Liver (tissue), 9 donors: ENCODE results near the gene PROC. TPM values are rescaled to one million over a fixed set of nuclear protein-coding genes. Genes with fewer than 3 reads are reported as not detected.

Experiments used
- DNase-seq: peaks from one replicate; pipeline ENCODE4 v3.0.0-alpha.2; 2017; ENCODE audit warnings: low spot score
- H3K27ac ChIP-seq, 2 donors: one replicate each; pipeline ENCODE4 v1.7.0; 2013; ENCODE audit warnings: inconsistent platforms in 2 of 2, low read length in 2 of 2, control low read depth in 1 of 2, low read depth in 1 of 2, mild to moderate bottlenecking in 1 of 2
- H3K27me3 ChIP-seq, 4 donors: one replicate each; pipeline versions ENCODE4 v1.6.1 to v1.7.0; 2013; ENCODE audit warnings: low read length in 3 of 4, inconsistent platforms in 1 of 4, mild to moderate bottlenecking in 1 of 4, moderate library complexity in 1 of 4; ENCODE audit not compliant: control insufficient read depth in 4 of 4, insufficient read depth in 4 of 4
- H3K36me3 ChIP-seq, 4 donors: one replicate each; pipeline versions ENCODE4 v1.6.1 to v1.7.0; 2013; ENCODE audit warnings: low read length in 3 of 4, mild to moderate bottlenecking in 3 of 4, low read depth in 1 of 4, moderate library complexity in 1 of 4; ENCODE audit not compliant: control insufficient read depth in 4 of 4, insufficient read depth in 3 of 4
- H3K4me1 ChIP-seq, 4 donors: one replicate each; pipeline versions ENCODE4 v1.6.1 to v1.7.0; 2013; ENCODE audit warnings: low read length in 3 of 4, mild to moderate bottlenecking in 3 of 4, moderate library complexity in 1 of 4; ENCODE audit not compliant: control insufficient read depth in 4 of 4, insufficient read depth in 4 of 4
- H3K4me3 ChIP-seq, 3 donors: one replicate each; pipeline versions ENCODE4 v1.6.1 to v1.7.0; 2013; ENCODE audit warnings: low read length in 3 of 3, control low read depth in 1 of 3, low read depth in 1 of 3, mild to moderate bottlenecking in 1 of 3
- H3K9ac ChIP-seq, 2 donors: one replicate each; pipeline ENCODE4 v1.7.0; 2013; ENCODE audit warnings: low read length in 2 of 2, mild to moderate bottlenecking in 2 of 2, moderate library complexity in 2 of 2, control low read depth in 1 of 2, low read depth in 1 of 2
- H3K9me3 ChIP-seq, 4 donors: one replicate each; pipeline versions ENCODE4 v1.6.1 to v1.7.0; 2013; ENCODE audit warnings: low read length in 3 of 4; ENCODE audit not compliant: control insufficient read depth in 4 of 4
- ATF3 ChIP-seq: IDR thresholded peaks from 2 replicates; pipeline ENCODE4 v1.6.1; 2016; ENCODE audit warnings: antibody characterized with exemption
- FOXA1 ChIP-seq: IDR thresholded peaks from 2 replicates; pipeline ENCODE4 v1.6.1; 2016; ENCODE audit warnings: antibody characterized with exemption
- FOXA2 ChIP-seq: IDR thresholded peaks from 2 replicates; pipeline ENCODE4 v1.6.1; 2016; ENCODE audit warnings: antibody characterized with exemption
- GABPA ChIP-seq, 2 donors: IDR thresholded peaks in 1 of 2; conservative IDR thresholded peaks in 1 of 2; 2 replicates each; pipeline ENCODE4 v1.6.1; 2016; ENCODE audit warnings: antibody characterized with exemption in 2 of 2, mild to moderate bottlenecking in 1 of 2, moderate library complexity in 1 of 2
- HNF4A ChIP-seq, 2 donors: conservative IDR thresholded peaks; 2 replicates each; pipeline ENCODE4 v1.6.1; 2016; ENCODE audit warnings: antibody characterized with exemption in 2 of 2, mild to moderate bottlenecking in 2 of 2
- HNF4G ChIP-seq: IDR thresholded peaks from 2 replicates; pipeline ENCODE4 v1.6.1; 2016; ENCODE audit warnings: antibody characterized with exemption
- JUND ChIP-seq, 2 donors: IDR thresholded peaks; 2 replicates each; pipeline ENCODE4 v1.6.1; 2016; ENCODE audit warnings: antibody characterized with exemption in 2 of 2
- MAX ChIP-seq: IDR thresholded peaks from 2 replicates; pipeline ENCODE4 v1.6.1; 2016; ENCODE audit warnings: antibody characterized with exemption
- NR2F2 ChIP-seq: IDR thresholded peaks from 2 replicates; pipeline ENCODE4 v1.6.1; 2016; ENCODE audit warnings: antibody characterized with exemption
- RAD21 ChIP-seq, 2 donors: IDR thresholded peaks; 2 replicates each; pipeline ENCODE4 v1.6.1; 2016; ENCODE audit warnings: antibody characterized with exemption in 2 of 2, mild to moderate bottlenecking in 2 of 2
- RXRA ChIP-seq, 2 donors: IDR thresholded peaks; 2 replicates each; pipeline ENCODE4 v1.6.1; 2017 to 2018; ENCODE audit warnings: antibody characterized with exemption in 2 of 2, mild to moderate bottlenecking in 1 of 2
- SP1 ChIP-seq: IDR thresholded peaks from 2 replicates; pipeline ENCODE4 v1.6.1; 2018; ENCODE audit warnings: antibody characterized with exemption, mild to moderate bottlenecking
- TAF1 ChIP-seq: conservative IDR thresholded peaks from 2 replicates; pipeline ENCODE4 v1.6.1; 2016; ENCODE audit warnings: antibody characterized with exemption, mild to moderate bottlenecking
- YY1 ChIP-seq: IDR thresholded peaks from 2 replicates; pipeline ENCODE4 v1.6.1; 2016; ENCODE audit warnings: antibody characterized with exemption, mild to moderate bottlenecking
- WGBS: extraction: QIAGEN DNeasy Blood & Tissue Kit; methylation state at CpG from one replicate; pipeline ENCODE4 v1.1.7; 2013; 5-methylcytosine and 5-hydroxymethylcytosine counted together
- polyA plus RNA-seq, 2 donors: library from polyadenylated mRNA; stranded (reverse) in 1 of 2; unstranded in 1 of 2; fragments of 200-250 nt in 1 of 2; fragments of >200 nt in 1 of 2; fragmentation: Nextera tagmentation in 1 of 2; extraction: Ambion mirVana in 1 of 2; gene quantifications; one replicate each; pipeline versions ENCODE4 v1.2.1 to v1.2.3, GENCODE V29; 2013 to 2015
- total RNA-seq, 2 donors: library from RNA; depleted of rRNA; stranded (reverse); fragments of >200 nt; gene quantifications; one replicate each; pipeline ENCODE4 v1.2.3, GENCODE V29; 2014
- TF ChIP-seq, protein P1 (sequence below): fragments of 150-350 bp; IDR thresholded peaks from 2 replicates; pipeline ENCODE4 v1.5.1; 2017; ENCODE audit warnings: improper control_type of control experiment, low read depth, low read length; ENCODE audit not compliant: missing input control
- TF ChIP-seq, protein P2 (sequence below): IDR thresholded peaks from 2 replicates; pipeline ENCODE4 v1.6.1; 2016; ENCODE audit warnings: antibody characterized with exemption
- TF ChIP-seq, protein P3 (sequence below): IDR thresholded peaks from 2 replicates; pipeline ENCODE4 v1.6.1; 2016; ENCODE audit warnings: antibody characterized with exemption, mild to moderate bottlenecking
- donor health status: healthy.
- donor health status: healthy.
- donor health status: healthy.
- donor health status: healthy.
- donor health status: healthy.

The PROC gene
- total and polyA plus RNA-seq, 4 donors: 150 to 407 (median 341) TPM

GRCh38 chr2:127407091-127407490, 11.1 kb upstream of the PROC start:
- no peak for TF ChIP-seq RAD21 (IDR thresholded peaks at IDR 0.05)
- TF ChIP-seq, protein P1, sequence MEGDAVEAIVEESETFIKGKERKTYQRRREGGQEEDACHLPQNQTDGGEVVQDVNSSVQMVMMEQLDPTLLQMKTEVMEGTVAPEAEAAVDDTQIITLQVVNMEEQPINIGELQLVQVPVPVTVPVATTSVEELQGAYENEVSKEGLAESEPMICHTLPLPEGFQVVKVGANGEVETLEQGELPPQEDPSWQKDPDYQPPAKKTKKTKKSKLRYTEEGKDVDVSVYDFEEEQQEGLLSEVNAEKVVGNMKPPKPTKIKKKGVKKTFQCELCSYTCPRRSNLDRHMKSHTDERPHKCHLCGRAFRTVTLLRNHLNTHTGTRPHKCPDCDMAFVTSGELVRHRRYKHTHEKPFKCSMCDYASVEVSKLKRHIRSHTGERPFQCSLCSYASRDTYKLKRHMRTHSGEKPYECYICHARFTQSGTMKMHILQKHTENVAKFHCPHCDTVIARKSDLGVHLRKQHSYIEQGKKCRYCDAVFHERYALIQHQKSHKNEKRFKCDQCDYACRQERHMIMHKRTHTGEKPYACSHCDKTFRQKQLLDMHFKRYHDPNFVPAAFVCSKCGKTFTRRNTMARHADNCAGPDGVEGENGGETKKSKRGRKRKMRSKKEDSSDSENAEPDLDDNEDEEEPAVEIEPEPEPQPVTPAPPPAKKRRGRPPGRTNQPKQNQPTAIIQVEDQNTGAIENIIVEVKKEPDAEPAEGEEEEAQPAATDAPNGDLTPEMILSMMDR: no peak
- TF ChIP-seq YY1: no peak
- TF ChIP-seq GABPA (IDR thresholded peaks at IDR 0.05 in 1 of 2, conservative IDR thresholded peaks at IDR 0.05 in 1 of 2): no peak
- DNase-seq: no peak
- Histone ChIP-seq H3K9me3 (no peaks in the 10 kb centered on the region), H3K4me3 (no peak overlapping the region), H3K27me3 (no peaks in the 10 kb centered on the region), H3K36me3 (no peaks in the 10 kb centered on the region), H3K4me1 (peaks cover 5 to 32% (median 15%) of the 10 kb centered on the region in 4 donors), H3K9ac (peak overlapping the region in 1 of 2 donors; percentile 55), H3K27ac (peak overlapping the region; percentile 94 to 95)
- WGBS: 97% methylated on average over 9 of the region's 9 CpGs

DNA sequence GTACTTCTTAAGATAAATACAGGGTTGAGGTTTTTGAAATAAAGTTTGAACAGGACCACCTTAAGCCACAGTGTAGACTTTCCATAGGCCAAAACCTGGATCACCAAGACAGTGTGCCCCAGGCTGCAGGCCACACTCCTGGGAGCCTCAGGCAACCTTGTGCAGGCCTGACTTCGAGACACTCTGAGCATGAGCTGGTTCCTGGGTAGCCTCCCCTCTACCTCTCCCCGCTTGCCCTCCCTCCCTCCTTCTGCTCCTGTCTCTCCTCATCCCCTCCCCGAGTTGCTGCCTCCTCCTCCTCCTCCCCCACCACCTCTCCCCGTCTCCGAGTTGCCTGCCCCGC, 10.6 kb upstream of the PROC start:
- TF ChIP-seq RXRA (IDR thresholded peaks at IDR 0.05) (no peak), MAX (no peak), ATF3 (no peak)
- no peak for DNase-seq
- Histone ChIP-seq H3K4me1 (peaks cover 5 to 35% (median 15%) of the 10 kb centered on the region in 4 donors), H3K9ac (peak overlapping the region; percentile 19 to 55), H3K27me3 (no peaks in the 10 kb centered on the region), H3K27ac (peak overlapping the region; percentile 94 to 95), H3K36me3 (no peaks in the 10 kb centered on the region), H3K4me3 (peak overlapping the region in 1 of 3 donors; percentile 67), H3K9me3 (no peaks in the 10 kb centered on the region)
- WGBS: 3% methylated on average over 6 of the region's 6 CpGs

DNA sequence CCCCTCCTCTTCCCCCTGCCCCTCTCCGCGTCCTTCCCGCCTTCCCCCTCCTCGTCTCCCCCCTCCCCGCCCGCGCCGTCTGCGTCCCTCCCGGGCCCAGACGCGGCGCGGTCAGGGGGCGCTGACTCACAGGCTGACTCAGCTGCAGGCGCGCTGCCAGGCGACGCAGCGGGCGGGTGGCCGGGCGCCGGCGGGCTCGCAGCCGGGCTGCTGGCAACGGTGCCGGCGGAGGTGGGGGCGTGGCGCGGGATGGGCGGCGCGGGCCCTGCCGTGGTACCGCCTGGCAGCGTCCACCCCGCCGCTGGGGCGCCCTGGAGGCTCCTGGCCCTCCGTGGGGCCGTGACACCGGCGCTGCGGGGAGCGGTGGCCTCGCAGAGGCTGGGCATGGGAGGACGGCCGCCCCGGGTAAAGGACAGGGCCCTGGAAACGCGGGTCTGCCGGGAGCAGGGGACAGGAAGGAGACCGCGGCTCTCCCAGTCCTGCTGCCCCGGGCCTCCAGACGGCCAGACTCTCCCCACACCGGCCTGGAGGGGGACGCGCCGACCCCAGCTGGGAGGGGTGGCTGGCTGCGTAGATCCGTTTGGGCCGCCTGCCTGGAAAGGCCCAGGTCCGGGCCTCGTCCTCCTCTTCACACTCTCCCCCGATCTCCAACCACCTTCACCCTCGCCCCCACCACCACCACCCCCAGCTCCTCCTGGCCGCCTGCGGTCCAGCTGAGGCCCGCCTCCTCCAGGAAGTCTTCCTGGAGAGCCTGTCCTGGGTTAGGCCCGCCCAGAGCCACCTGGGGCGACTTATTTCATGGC, 10.0 kb upstream of the PROC start:
- Histone ChIP-seq H3K4me3 (peak overlapping the region in 2 of 3 donors; percentile 35 to 67), H3K9ac (peak overlapping the region in 1 of 2 donors; percentile 53), H3K9me3 (no peaks in the 10 kb centered on the region), H3K27me3 (no peaks in the 10 kb centered on the region), H3K4me1 (peaks cover 5 to 35% (median 15%) of the 10 kb centered on the region in 4 donors), H3K27ac (peak overlapping the region; percentile 94 to 95), H3K36me3 (no peaks in the 10 kb centered on the region)
- WGBS: 3% methylated on average over 75 of the region's 75 CpGs
- peak; percentile 84 for DNase-seq
- no peak for TF ChIP-seq GABPA (IDR thresholded peaks at IDR 0.05 in 1 of 2, conservative IDR thresholded peaks at IDR 0.05 in 1 of 2)
- TF ChIP-seq FOXA2: no peak
- TF ChIP-seq, protein P2, sequence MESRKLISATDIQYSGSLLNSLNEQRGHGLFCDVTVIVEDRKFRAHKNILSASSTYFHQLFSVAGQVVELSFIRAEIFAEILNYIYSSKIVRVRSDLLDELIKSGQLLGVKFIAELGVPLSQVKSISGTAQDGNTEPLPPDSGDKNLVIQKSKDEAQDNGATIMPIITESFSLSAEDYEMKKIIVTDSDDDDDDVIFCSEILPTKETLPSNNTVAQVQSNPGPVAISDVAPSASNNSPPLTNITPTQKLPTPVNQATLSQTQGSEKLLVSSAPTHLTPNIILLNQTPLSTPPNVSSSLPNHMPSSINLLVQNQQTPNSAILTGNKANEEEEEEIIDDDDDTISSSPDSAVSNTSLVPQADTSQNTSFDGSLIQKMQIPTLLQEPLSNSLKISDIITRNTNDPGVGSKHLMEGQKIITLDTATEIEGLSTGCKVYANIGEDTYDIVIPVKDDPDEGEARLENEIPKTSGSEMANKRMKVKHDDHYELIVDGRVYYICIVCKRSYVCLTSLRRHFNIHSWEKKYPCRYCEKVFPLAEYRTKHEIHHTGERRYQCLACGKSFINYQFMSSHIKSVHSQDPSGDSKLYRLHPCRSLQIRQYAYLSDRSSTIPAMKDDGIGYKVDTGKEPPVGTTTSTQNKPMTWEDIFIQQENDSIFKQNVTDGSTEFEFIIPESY: no peak
- no peak for TF ChIP-seq TAF1
- TF ChIP-seq, protein P1: peak; percentile 6
- TF ChIP-seq NR2F2: no peak
- peak in 1 of 2 donors; percentile 54 for TF ChIP-seq JUND (IDR thresholded peaks at IDR 0.05)
- TF ChIP-seq, protein P3, sequence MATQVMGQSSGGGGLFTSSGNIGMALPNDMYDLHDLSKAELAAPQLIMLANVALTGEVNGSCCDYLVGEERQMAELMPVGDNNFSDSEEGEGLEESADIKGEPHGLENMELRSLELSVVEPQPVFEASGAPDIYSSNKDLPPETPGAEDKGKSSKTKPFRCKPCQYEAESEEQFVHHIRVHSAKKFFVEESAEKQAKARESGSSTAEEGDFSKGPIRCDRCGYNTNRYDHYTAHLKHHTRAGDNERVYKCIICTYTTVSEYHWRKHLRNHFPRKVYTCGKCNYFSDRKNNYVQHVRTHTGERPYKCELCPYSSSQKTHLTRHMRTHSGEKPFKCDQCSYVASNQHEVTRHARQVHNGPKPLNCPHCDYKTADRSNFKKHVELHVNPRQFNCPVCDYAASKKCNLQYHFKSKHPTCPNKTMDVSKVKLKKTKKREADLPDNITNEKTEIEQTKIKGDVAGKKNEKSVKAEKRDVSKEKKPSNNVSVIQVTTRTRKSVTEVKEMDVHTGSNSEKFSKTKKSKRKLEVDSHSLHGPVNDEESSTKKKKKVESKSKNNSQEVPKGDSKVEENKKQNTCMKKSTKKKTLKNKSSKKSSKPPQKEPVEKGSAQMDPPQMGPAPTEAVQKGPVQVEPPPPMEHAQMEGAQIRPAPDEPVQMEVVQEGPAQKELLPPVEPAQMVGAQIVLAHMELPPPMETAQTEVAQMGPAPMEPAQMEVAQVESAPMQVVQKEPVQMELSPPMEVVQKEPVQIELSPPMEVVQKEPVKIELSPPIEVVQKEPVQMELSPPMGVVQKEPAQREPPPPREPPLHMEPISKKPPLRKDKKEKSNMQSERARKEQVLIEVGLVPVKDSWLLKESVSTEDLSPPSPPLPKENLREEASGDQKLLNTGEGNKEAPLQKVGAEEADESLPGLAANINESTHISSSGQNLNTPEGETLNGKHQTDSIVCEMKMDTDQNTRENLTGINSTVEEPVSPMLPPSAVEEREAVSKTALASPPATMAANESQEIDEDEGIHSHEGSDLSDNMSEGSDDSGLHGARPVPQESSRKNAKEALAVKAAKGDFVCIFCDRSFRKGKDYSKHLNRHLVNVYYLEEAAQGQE: no peak
- no peak for TF ChIP-seq SP1
- no peak for TF ChIP-seq YY1
- no peak for TF ChIP-seq FOXA1
- no peak for TF ChIP-seq HNF4A (conservative IDR thresholded peaks at IDR 0.05)
- TF ChIP-seq HNF4G: no peak
